Measurements from ENCODE around the gene SNX10.

Gene SNX10

GRCh38 chr7:26305869-26306665 lies 14.4 kb downstream of the SNX10 start:
- TF ChIP-seq, protein P1, sequence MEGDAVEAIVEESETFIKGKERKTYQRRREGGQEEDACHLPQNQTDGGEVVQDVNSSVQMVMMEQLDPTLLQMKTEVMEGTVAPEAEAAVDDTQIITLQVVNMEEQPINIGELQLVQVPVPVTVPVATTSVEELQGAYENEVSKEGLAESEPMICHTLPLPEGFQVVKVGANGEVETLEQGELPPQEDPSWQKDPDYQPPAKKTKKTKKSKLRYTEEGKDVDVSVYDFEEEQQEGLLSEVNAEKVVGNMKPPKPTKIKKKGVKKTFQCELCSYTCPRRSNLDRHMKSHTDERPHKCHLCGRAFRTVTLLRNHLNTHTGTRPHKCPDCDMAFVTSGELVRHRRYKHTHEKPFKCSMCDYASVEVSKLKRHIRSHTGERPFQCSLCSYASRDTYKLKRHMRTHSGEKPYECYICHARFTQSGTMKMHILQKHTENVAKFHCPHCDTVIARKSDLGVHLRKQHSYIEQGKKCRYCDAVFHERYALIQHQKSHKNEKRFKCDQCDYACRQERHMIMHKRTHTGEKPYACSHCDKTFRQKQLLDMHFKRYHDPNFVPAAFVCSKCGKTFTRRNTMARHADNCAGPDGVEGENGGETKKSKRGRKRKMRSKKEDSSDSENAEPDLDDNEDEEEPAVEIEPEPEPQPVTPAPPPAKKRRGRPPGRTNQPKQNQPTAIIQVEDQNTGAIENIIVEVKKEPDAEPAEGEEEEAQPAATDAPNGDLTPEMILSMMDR (IDR thresholded peaks at IDR 0.05; ENCODE audit: control extremely low read depth, extremely low read depth, low read depth, missing control alignments), result no peak
- CTCF ChIA-PET, result interaction anchor here (1.0 to 3.2 kb wide), 3 partner anchors 10 to 15 kb away, joined by 3 to 18 read pairs (median 4); partner anchors contain the start of gene SNX10
- POLR2A ChIA-PET, result interaction anchor here (0.7 kb wide), 1 partner anchor 419 kb away, joined by 3 read pairs; no protein-coding TSS in a partner anchor

DNA sequence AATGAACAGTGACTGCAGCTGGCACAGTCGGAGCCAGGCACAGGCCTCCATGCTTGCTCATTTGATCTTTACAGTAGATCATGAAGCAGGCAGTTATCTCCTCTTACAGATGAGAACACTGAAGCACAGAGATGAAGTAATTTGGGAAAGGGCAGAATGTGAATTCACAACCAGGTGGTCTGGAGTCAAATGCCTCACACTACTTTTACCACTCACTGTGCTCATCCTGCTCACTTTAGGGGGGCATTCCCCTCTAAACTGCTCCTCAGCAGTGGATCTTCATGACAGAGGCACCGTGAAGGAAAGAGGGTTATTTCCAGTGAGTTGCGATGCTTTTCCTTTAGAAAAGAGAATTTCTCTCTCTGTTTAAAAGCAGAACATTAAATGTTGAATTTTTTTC lies 15.1 kb downstream of the SNX10 start:
- TF ChIP-seq, protein P1 (IDR thresholded peaks at IDR 0.05; ENCODE audit: control extremely low read depth, extremely low read depth, low read depth, missing control alignments), result no peak
- CTCF ChIA-PET, result interaction anchor here (2.1 kb wide), 1 partner anchor 58 kb away, joined by 5 read pairs; no protein-coding TSS in a partner anchor
- POLR2A ChIA-PET, result interaction anchor here (0.7 kb wide), 1 partner anchor 420 kb away, joined by 3 read pairs; no protein-coding TSS in a partner anchor
- DNase-seq (ENCODE audit: extremely low spot score), result no peak

More at GRCh38 chr7:26305869-26306665, 14.4 kb downstream of the SNX10 start:
- no peak for DNase-seq (ENCODE audit: extremely low spot score)

GRCh38 chr7:26307226-26307625 lies 15.6 kb downstream of the SNX10 start:
- DNase-seq (ENCODE audit: extremely low spot score), result no peak
- TF ChIP-seq, protein P1 (IDR thresholded peaks at IDR 0.05; ENCODE audit: control extremely low read depth, extremely low read depth, low read depth, missing control alignments), result no peak
- CTCF ChIA-PET, result interaction anchor here (1.3 to 2.1 kb wide), 2 partner anchors 41 to 58 kb away, joined by 3 to 5 read pairs; no protein-coding TSS in a partner anchor
- POLR2A ChIA-PET, result interaction anchor here (0.6 kb wide), 1 partner anchor 1725 kb away, joined by 8 read pairs; no protein-coding TSS in a partner anchor

DNA sequence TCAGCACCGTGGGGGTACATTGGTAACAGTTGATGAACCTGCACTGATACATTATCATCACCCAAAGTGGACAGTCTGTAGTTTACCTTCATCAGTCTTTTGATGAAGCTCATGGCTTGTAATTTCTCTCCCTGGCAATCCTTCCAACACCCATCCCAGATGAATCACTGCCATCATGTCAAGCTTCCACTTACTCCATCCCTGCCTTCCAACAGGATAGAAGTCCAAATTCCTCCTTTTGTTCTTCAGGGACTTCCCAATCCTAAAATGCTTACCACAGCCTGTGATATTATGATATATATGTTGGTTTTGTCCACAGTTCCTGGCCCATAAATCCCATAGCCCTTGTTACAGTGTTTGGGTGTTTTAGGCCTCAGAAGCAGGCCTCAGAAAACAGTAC lies 16.1 kb downstream of the SNX10 start:
- DNase-seq (ENCODE audit: extremely low spot score), result no peak
- ChIA-PET CTCF (interaction anchor here (1.3 to 2.1 kb wide), 2 partner anchors 41 to 57 kb away, joined by 3 to 5 read pairs; no protein-coding TSS in a partner anchor), POLR2A (interaction anchor here (0.6 kb wide), 1 partner anchor 1725 kb away, joined by 8 read pairs; no protein-coding TSS in a partner anchor)
- TF ChIP-seq, protein P1 (IDR thresholded peaks at IDR 0.05; ENCODE audit: control extremely low read depth, extremely low read depth, low read depth, missing control alignments), result no peak

GRCh38 chr7:26308551-26308950 lies 16.9 kb downstream of the SNX10 start:
- no peak for DNase-seq (ENCODE audit: extremely low spot score)
- ChIA-PET POLR2A (no interaction called here), CTCF (interaction anchor here (1.3 to 2.1 kb wide), 2 partner anchors 40 to 56 kb away, joined by 3 to 5 read pairs; no protein-coding TSS in a partner anchor)
- TF ChIP-seq, protein P1 (IDR thresholded peaks at IDR 0.05; ENCODE audit: control extremely low read depth, extremely low read depth, low read depth, missing control alignments), result no peak

DNA sequence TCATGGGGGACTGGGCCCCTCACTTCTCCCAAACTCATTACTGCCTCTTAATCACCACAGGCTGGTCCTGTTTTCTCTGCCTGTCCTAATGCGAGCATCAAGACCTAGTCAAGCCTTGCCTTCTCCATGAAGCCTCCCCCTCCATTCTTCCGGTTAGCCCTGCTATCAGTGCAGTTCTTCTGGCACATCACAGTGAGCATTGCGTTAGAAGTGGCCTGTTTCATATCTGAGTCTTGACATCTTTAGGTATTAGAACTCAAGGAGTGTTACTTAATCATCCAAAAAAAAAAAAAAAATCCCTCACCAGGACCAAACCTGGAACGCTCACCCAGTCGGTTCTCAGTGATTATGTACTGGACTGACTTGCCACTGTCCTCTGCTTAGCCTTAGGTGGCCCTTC lies 17.4 kb downstream of the SNX10 start:
- ChIA-PET CTCF (interaction anchor here (2.1 kb wide), 1 partner anchor 56 kb away, joined by 5 read pairs; no protein-coding TSS in a partner anchor), POLR2A (no interaction called here)
- DNase-seq (ENCODE audit: extremely low spot score), result no peak

More for the DNA sequence above, 17.4 kb downstream of the SNX10 start:
- TF ChIP-seq, protein P1 (IDR thresholded peaks at IDR 0.05; ENCODE audit: control extremely low read depth, extremely low read depth, low read depth, missing control alignments), result no peak
